ENCODE data around the gene VPS13D.

Gene VPS13D

DNA sequence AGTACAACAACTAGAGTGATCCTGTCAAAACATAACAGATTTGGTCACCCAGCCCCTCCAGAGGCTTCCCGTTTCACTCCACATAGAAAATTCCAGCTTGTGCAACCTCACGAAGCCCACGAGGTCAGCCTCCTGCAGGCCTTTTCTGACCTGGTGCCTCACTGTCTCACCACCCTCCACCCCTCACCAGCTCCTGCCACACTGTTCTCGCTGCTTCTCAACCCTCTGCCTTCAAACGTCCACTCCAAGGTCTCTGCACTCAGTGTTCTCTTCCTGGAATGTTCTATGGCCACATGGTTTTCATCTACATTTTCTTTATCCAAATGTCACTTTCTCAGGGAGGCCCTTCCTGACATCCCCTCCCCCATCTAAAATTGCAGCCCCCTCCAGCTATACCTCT lies 209.2 kb downstream of the VPS13D start:
- H3K4me3 ChIP-seq (ENCODE audit: low read length) = no peak overlapping the region
- DNase-seq (ENCODE audit: low read depth) = no peak
- TF ChIP-seq, protein P1, sequence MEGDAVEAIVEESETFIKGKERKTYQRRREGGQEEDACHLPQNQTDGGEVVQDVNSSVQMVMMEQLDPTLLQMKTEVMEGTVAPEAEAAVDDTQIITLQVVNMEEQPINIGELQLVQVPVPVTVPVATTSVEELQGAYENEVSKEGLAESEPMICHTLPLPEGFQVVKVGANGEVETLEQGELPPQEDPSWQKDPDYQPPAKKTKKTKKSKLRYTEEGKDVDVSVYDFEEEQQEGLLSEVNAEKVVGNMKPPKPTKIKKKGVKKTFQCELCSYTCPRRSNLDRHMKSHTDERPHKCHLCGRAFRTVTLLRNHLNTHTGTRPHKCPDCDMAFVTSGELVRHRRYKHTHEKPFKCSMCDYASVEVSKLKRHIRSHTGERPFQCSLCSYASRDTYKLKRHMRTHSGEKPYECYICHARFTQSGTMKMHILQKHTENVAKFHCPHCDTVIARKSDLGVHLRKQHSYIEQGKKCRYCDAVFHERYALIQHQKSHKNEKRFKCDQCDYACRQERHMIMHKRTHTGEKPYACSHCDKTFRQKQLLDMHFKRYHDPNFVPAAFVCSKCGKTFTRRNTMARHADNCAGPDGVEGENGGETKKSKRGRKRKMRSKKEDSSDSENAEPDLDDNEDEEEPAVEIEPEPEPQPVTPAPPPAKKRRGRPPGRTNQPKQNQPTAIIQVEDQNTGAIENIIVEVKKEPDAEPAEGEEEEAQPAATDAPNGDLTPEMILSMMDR (conservative IDR thresholded peaks at IDR 0.05; ENCODE audit: low read length) = no peak

DNA sequence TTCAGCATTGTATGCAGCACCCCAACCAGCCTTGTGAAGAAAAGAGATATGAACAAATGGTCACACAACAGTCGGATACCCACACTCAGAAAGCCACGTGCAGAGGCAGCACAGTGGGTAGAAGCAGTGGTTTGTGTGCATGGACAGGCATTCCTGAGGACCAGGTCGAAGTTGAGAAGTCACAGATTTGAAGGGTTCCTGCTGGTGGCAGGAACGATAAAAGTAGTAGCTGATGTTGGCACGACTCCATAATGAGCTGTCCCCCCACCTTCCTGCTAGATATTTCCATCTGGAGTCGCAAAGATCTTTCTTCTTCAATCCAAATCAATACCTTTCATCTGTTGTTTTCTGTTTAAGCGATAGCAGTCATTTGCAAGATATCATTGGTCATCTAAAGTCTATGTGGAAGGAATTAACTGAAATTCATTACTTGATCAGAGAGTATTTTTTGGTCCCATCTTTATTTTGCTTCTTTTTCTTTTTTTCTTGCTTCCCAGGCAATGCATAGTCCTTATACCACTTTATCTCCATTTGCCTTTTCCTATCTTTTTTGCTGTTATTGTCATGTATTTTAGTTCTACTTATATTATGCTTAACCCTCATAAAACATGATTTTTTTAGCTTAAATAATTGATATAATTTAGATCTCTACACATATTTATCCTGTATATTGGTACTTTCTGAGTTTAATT lies 211.7 kb downstream of the VPS13D start:
- no peak overlapping the region for H3K4me3 ChIP-seq (ENCODE audit: low read length)
- TF ChIP-seq, protein P1 (conservative IDR thresholded peaks at IDR 0.05; ENCODE audit: low read length) = no peak
- no peak for DNase-seq (ENCODE audit: low read depth)

DNA sequence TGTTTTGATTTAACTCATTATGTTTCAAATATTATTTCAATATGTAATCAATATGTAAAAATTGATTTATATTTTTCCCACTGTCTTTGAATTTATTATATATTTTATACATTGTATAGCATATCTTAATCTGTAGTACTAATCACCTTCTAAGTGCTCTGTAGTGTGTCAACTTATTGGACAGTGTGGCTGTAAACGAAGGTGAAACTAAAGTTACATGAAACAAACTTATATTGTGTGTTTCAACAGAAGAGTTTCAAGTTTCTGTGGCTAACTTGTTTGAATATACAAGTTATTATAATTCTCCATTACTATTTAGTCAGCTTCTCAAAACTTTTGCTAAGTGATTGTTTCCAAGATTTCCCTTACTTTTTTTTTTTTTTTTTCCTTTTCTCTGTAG lies 212.4 kb downstream of the VPS13D start:
- no peak for DNase-seq (ENCODE audit: low read depth)

DNA sequence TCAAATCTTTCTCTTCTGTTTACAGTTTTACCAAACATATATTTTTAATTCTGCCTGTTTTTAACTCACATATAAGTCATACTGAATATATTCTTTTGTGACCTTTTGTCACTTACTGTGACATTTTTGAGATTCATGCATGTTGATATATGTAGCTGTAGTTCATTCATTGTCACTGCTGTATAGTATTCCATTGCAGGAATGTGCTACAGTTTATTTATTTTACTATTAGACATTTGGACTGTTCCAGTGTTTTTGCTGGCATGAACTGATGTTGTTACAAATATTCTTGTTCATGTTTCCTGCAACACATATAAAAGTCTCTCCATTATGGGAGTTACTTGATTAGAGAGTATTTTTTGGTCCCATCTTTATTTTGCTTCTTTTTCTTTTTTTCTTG lies 213.3 kb downstream of the VPS13D start:
- TF ChIP-seq, protein P1 (conservative IDR thresholded peaks at IDR 0.05; ENCODE audit: low read length) = no peak
- H3K4me3 ChIP-seq (ENCODE audit: low read length) = no peak overlapping the region
- DNase-seq (ENCODE audit: low read depth) = no peak

More for the DNA sequence above, 212.4 kb downstream of the VPS13D start:
- no peak overlapping the region for H3K4me3 ChIP-seq (ENCODE audit: low read length)
- TF ChIP-seq, protein P1 (conservative IDR thresholded peaks at IDR 0.05; ENCODE audit: low read length) = no peak

DNA sequence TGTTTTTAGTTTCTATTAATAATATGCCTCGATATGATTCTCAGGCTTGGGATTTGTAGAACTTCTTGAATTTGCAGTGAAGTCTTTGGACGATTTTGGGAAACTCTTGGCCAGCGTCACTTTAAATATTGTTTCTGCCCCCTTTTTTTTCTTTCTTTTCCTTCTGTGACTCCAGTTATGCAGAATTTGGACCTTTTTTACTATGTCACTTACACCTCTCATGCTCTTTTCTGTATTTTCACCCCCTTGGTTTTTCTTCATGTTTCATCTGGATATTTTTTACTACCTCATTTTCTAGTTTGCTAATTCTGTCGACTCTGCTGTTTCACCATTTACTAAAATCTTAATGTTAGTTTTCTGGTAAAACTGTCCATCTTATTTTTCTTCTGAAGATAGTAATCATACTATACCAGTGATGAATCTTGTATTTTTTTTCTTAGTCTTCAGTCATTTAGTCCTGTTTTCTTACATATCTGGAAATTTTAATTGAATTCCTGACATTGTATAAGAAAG lies 214.6 kb downstream of the VPS13D start:
- TF ChIP-seq, protein P1 (conservative IDR thresholded peaks at IDR 0.05; ENCODE audit: low read length) = no peak
- no peak overlapping the region for H3K4me3 ChIP-seq (ENCODE audit: low read length)
- no peak for DNase-seq (ENCODE audit: low read depth)

DNA sequence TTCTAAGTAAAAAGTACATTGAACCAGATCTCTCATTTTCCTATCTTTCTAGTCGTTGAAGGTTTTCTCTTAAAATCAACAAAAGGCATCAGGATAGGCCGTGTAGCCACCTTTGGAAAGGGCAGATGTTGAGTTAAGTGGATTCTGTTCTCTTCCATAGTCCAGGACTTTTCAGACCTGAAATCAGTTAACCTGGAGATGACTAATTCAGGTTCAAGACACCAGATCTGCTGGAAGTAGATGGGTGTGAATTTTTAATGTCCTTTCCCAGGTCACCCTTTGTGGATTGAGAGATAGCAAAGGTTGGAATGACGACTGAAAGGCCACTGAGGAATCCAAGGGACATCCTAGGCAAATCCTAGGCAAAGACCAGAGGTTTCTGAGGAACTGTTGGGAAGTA lies 215.4 kb downstream of the VPS13D start:
- DNase-seq (ENCODE audit: low read depth) = no peak

DNA sequence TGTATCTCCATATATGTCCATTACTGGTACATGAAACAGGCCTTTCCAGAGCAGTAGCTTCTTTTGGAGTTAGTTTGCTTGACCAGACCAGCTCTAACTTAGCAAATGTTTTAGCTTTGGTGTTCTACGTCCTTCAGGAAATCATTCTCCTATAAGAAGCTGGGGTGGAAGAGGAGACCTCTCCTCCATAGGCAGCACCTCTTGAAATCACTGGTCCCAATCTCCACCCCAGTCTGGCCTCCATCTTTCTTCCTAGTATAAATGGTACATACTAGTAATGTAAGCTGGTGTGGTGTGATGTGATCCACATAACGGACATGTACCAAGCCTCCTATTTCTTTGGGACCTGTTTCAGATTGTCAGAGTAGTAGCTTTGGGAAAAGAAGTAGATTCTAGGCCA lies 216.8 kb downstream of the VPS13D start:
- H3K4me3 ChIP-seq (ENCODE audit: low read length) = no peak overlapping the region
- TF ChIP-seq, protein P1 (conservative IDR thresholded peaks at IDR 0.05; ENCODE audit: low read length) = no peak
- DNase-seq (ENCODE audit: low read depth) = no peak

More for the DNA sequence above, 215.4 kb downstream of the VPS13D start:
- no peak overlapping the region for H3K4me3 ChIP-seq (ENCODE audit: low read length)
- TF ChIP-seq, protein P1 (conservative IDR thresholded peaks at IDR 0.05; ENCODE audit: low read length) = no peak

Measured in AG10803 (cell line).